GM21737 (cell line): ENCODE data around the gene RIN3.

Experiments used
- ATAC-seq: cut with Tn5 transposase; IDR thresholded peaks from one replicate; pipeline ENCODE4 v1.9.1; 2021; ENCODE audit warnings: mild to moderate bottlenecking, moderate library complexity; ENCODE audit not compliant: unreplicated experiment

The RIN3 gene

GRCh38 chr14:92680781-92681650 lies 167.4 kb downstream of the RIN3 start:
- ATAC-seq: no peak

GRCh38 chr14:92683041-92683440 lies 169.5 kb downstream of the RIN3 start:
- no peak for ATAC-seq

GRCh38 chr14:92684801-92685560 lies 171.4 kb downstream of the RIN3 start:
- ATAC-seq: no peak

GRCh38 chr14:92685784-92686355 lies 172.3 kb downstream of the RIN3 start:
- no peak for ATAC-seq

GRCh38 chr14:92686411-92686899 lies 172.9 kb downstream of the RIN3 start:
- no peak for ATAC-seq

GRCh38 chr14:92686900-92687427 lies 173.4 kb downstream of the RIN3 start:
- no peak for ATAC-seq

GRCh38 chr14:92687681-92688433 lies 174.3 kb downstream of the RIN3 start:
- ATAC-seq: no peak

- no peak for ATAC-seq
Observed at GRCh38 chr14:92688434-92689375, 175.1 kb downstream of the RIN3 start.

GRCh38 chr14:92690171-92691011 lies 176.8 kb downstream of the RIN3 start:
- ATAC-seq: no peak

GRCh38 chr14:92692822-92693226 lies 179.2 kb downstream of the RIN3 start:
- no peak for ATAC-seq

GRCh38 chr14:92693998-92694795 lies 180.6 kb downstream of the RIN3 start:
- ATAC-seq: no peak

- no peak for ATAC-seq
Observed at GRCh38 chr14:92694807-92695206, 181.2 kb downstream of the RIN3 start.

- ATAC-seq: no peak
Observed at GRCh38 chr14:92695562-92695961, 182.0 kb downstream of the RIN3 start.

GRCh38 chr14:92696366-92696765 lies 182.8 kb downstream of the RIN3 start:
- no peak for ATAC-seq

- no peak for ATAC-seq
Observed at GRCh38 chr14:92698393-92698792, 184.8 kb downstream of the RIN3 start.

GRCh38 chr14:92701826-92702225 lies 188.2 kb downstream of the RIN3 start:
- ATAC-seq: no peak

GRCh38 chr14:92702441-92702918 lies 188.9 kb downstream of the RIN3 start:
- no peak for ATAC-seq

GRCh38 chr14:92703516-92703915 lies 189.9 kb downstream of the RIN3 start:
- ATAC-seq: no peak
